ENCODE data around the gene HIRIP3.

The HIRIP3 gene

DNA sequence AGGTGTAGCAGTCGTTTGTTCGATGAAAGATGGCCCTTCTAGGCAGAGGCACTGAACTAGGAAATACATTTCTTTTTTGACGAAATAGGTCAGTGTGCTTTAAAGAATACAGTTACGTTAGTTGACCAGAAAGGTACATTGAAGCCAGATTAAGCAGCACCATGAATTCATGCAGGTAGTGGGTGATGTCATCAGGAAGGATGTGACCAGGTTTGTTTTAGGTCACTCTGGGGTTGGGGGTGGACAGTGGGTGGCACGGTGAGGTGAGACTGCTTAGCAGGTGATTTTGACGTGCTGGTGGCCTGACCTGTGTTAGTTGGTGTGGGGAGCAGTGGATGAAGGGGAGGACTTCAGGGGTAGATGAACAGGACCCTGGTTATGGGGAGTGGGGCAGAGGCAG is 4.2 kb upstream of the HIRIP3 start:
- ATAC-seq (ENCODE audit: insufficient read depth, low read depth), result no peak
- no peak overlapping the region for H3K27ac ChIP-seq (ENCODE audit: low read length)
- peaks cover 75% of the 10 kb centered on the region for H3K36me3 ChIP-seq (ENCODE audit: insufficient read depth, low read length)
- peaks cover 3% of the 10 kb centered on the region; the same call in 1 of the 2 replicates for H4K20me1 ChIP-seq (ENCODE audit: insufficient read depth, low read length)
- peaks cover 22% of the 10 kb centered on the region for H3K4me1 ChIP-seq (ENCODE audit: insufficient read depth, low read length)
- no peak overlapping the region for H2AFZ ChIP-seq (ENCODE audit: low read depth, low read length)
- TF ChIP-seq EZH2 (IDR thresholded peaks at IDR 0.05; ENCODE audit: borderline replicate concordance, low read depth, low read length, severe bottlenecking), result no peak
- TF ChIP-seq, protein P1, sequence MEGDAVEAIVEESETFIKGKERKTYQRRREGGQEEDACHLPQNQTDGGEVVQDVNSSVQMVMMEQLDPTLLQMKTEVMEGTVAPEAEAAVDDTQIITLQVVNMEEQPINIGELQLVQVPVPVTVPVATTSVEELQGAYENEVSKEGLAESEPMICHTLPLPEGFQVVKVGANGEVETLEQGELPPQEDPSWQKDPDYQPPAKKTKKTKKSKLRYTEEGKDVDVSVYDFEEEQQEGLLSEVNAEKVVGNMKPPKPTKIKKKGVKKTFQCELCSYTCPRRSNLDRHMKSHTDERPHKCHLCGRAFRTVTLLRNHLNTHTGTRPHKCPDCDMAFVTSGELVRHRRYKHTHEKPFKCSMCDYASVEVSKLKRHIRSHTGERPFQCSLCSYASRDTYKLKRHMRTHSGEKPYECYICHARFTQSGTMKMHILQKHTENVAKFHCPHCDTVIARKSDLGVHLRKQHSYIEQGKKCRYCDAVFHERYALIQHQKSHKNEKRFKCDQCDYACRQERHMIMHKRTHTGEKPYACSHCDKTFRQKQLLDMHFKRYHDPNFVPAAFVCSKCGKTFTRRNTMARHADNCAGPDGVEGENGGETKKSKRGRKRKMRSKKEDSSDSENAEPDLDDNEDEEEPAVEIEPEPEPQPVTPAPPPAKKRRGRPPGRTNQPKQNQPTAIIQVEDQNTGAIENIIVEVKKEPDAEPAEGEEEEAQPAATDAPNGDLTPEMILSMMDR (IDR thresholded peaks at IDR 0.05; ENCODE audit: borderline replicate concordance, extremely low read depth, low read length, poor library complexity, severe bottlenecking), result no peak
- no peaks in the 10 kb centered on the region for H3K27me3 ChIP-seq (ENCODE audit: insufficient read depth, low read length, poor library complexity)
- H3K79me2 ChIP-seq (ENCODE audit: insufficient read depth, low read length), result peaks cover 35% of the 10 kb centered on the region
- no peak overlapping the region for H3K9ac ChIP-seq (ENCODE audit: low read depth, low read length)
- H3K9me3 ChIP-seq (ENCODE audit: insufficient read depth, low read length, severe bottlenecking), result no peaks in the 10 kb centered on the region
- DNase-seq, result no peak
- no peak overlapping the region for H3K4me2 ChIP-seq (ENCODE audit: insufficient read depth, low read length)
- H3K4me3 ChIP-seq (ENCODE audit: low read depth in 1 of 2, low read length in 2 of 2), result no peak overlapping the region

DNA sequence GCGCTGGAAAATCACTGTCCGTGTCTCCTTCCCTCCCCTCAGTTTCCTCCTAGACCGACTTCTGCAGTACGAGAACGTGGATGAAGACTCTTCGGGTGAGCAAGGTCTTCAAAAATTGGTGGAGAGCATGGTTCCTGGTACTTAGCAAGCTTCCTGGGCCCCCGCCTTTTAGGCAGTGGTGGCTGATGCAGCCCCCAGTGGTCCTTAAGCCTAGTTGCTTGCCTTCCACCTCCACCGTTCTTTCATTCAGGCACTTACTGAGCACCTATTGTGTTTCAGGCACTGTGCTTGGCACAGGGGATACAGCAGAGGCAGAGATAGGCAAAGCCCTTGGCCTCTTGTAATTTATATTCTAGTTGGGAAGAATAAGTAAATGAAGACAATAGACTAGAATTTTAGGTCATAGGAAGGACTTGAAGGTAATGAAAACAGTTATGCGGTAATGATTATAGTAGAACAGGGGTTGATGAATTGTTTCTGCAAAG is 1.4 kb upstream of the HIRIP3 start:
- peak overlapping the region; percentile 96 for H2AFZ ChIP-seq (ENCODE audit: low read depth, low read length)
- DNase-seq (peak; percentile 34), ATAC-seq (ENCODE audit: insufficient read depth, low read depth) (no peak)
- H3K4me2 ChIP-seq (ENCODE audit: insufficient read depth, low read length), result peak overlapping the region; percentile 91
- H3K79me2 ChIP-seq (ENCODE audit: insufficient read depth, low read length), result peaks cover 47% of the 10 kb centered on the region
- H3K27ac ChIP-seq (ENCODE audit: low read length), result peak overlapping the region; percentile 98
- TF ChIP-seq EZH2 (IDR thresholded peaks at IDR 0.05; ENCODE audit: borderline replicate concordance, low read depth, low read length, severe bottlenecking), result no peak
- TF ChIP-seq, protein P1 (IDR thresholded peaks at IDR 0.05; ENCODE audit: borderline replicate concordance, extremely low read depth, low read length, poor library complexity, severe bottlenecking), result peak; percentile 33
- H3K27me3 ChIP-seq (ENCODE audit: insufficient read depth, low read length, poor library complexity), result no peaks in the 10 kb centered on the region
- H3K4me3 ChIP-seq (ENCODE audit: low read depth in 1 of 2, low read length in 2 of 2), result peak overlapping the region; percentile 77 to 96
- H4K20me1 ChIP-seq (ENCODE audit: insufficient read depth, low read length), result peaks cover 3% of the 10 kb centered on the region; the same call in 1 of the 2 replicates
- H3K4me1 ChIP-seq (ENCODE audit: insufficient read depth, low read length), result peaks cover 37% of the 10 kb centered on the region
- peak overlapping the region; percentile 84 for H3K9ac ChIP-seq (ENCODE audit: low read depth, low read length)
- peaks cover 72% of the 10 kb centered on the region for H3K36me3 ChIP-seq (ENCODE audit: insufficient read depth, low read length)
- H3K9me3 ChIP-seq (ENCODE audit: insufficient read depth, low read length, severe bottlenecking), result no peaks in the 10 kb centered on the region

DNA sequence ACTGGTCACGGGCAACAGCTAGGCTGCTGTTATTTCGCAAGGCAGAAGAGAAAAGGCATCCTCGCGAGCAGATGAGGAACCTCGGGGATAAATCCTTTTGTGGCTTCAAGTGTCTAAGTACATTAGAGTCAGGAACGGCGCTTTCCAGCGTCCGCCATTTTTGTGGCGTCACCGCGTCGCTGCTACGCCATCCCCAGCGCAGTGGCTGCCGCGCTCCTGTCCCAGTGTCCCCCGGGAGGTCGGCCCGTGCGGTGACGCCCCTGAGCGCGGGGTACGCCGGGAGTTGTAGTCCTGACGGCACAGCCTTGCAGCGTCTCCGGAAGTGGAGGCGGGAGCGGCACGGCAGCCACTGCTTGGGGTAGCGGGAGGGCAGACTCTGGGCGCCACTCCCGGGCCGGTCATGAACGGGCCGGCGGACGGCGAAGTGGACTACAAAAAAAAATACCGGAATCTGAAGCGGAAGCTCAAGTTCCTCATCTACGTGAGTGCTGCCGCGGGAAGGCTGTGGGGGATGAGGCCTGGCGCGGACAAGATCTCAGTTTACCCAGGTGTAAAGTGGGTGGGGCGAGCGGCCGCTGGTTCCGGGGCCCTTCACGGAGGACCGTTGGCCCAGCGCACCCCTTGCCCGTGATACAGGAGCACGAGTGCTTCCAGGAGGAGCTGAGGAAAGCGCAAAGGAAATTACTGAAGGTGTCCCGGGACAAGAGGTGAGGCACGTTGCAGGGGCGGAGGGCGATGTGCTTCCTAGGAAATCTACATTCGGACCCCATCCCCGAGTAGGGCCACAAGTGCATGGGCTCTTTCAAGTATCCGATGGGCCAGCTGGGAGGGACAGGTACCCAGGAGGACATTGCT is 721 bp upstream of the HIRIP3 start, which contains the start of gene INO80E:
Gene INO80E, plus strand, starts transcription at position 331 of the 855 bp plus-strand sequence. Its CDS starts 70 bp downstream, at position 401.
- peak within 1 kb of the TSS; percentile 84 for H3K9ac ChIP-seq (ENCODE audit: low read depth, low read length)
- H2AFZ ChIP-seq (ENCODE audit: low read depth, low read length), result peak within 1 kb of the TSS; percentile 96

More for the DNA sequence above, 721 bp upstream of the HIRIP3 start, which contains the start of gene INO80E:
- Histone ChIP-seq H4K20me1 (ENCODE audit: insufficient read depth, low read length) (0 out of 2 replicates have a peak, but pooled peaks cover 3% of the 10 kb centered on the region), H3K79me2 (ENCODE audit: insufficient read depth, low read length) (peaks cover 47% of the 10 kb centered on the region), H3K27me3 (ENCODE audit: insufficient read depth, low read length, poor library complexity) (no peaks in the 10 kb centered on the region), H3K4me1 (ENCODE audit: insufficient read depth, low read length) (peaks cover 37% of the 10 kb centered on the region), H3K4me2 (ENCODE audit: insufficient read depth, low read length) (peak within 1 kb of the TSS; percentile 91), H3K36me3 (ENCODE audit: insufficient read depth, low read length) (peaks cover 72% of the 10 kb centered on the region), H3K9me3 (ENCODE audit: insufficient read depth, low read length, severe bottlenecking) (no peaks in the 10 kb centered on the region), H3K27ac (ENCODE audit: low read length) (peak within 1 kb of the TSS; percentile 98), H3K4me3 (ENCODE audit: low read depth in 1 of 2, low read length in 2 of 2) (peak within 1 kb of the TSS; percentile 77 to 96)
- DNase-seq, result peak; percentile 99
- no peak for TF ChIP-seq EZH2 (IDR thresholded peaks at IDR 0.05; ENCODE audit: borderline replicate concordance, low read depth, low read length, severe bottlenecking)
- TF ChIP-seq, protein P1 (IDR thresholded peaks at IDR 0.05; ENCODE audit: borderline replicate concordance, extremely low read depth, low read length, poor library complexity, severe bottlenecking), result peak; percentile 2
- ATAC-seq (ENCODE audit: insufficient read depth, low read depth), result peak; percentile 93

Measured in DND-41 (cell line).